SK-N-SH (cell line): Measurements from ENCODE around the gene TAMALIN. TPM values are rescaled to one million over a fixed set of nuclear protein-coding genes. Genes with fewer than 3 reads are reported as not detected.

Source experiments
- CTCF ChIA-PET: fragments of 300-600, 350-600 bp; formaldehyde crosslinking; extraction: SDS; loops from one replicate; lab custom pipeline; 2021; lab: Yijun Ruan, JAX
- POLR2A ChIA-PET: fragments of 350-600 bp; sonication (Branson Sonifier 250); formaldehyde crosslinking; extraction: SDS; loops from one replicate; lab custom pipeline; 2020; ENCODE audit warnings: antibody characterized with exemption, inconsistent platforms; lab: Yijun Ruan, JAX
- DNase-seq: peaks from one replicate; pipeline ENCODE4 v3.0.0; 2012
- H2AFZ ChIP-seq: fragments of 200-600 bp; sonication (generic); 2 replicates; pipeline ENCODE4 v1.8.1; 2016; ENCODE audit warnings: antibody characterized with exemption, mild to moderate bottlenecking, low read depth
- H3F3A ChIP-seq: fragments of 200-600 bp; sonication (generic); replicated peaks from 2 replicates; pipeline ENCODE3; 2016; ENCODE audit warnings: antibody characterized with exemption, mild to moderate bottlenecking; ENCODE audit not compliant: insufficient read depth
- H3K27ac ChIP-seq, 2 experiments: fragments of 200-500 bp in 1 of 2; fragments of 200-600 bp in 1 of 2; sonication (Bioruptor generic) in 1 of 2; sonication (generic), shearing (Covaris generic) in 1 of 2; 2 replicates each; pipeline versions ENCODE4 v1.5.1 to v1.6.1; 2014 to 2016; ENCODE audit warnings: low read depth in 2 of 2, inconsistent platforms in 1 of 2, low read length in 1 of 2, mild to moderate bottlenecking in 1 of 2, mixed read lengths in 1 of 2
- H3K27me3 ChIP-seq: fragments of 200-600 bp; sonication (generic), shearing (Covaris generic); 2 replicates; pipeline ENCODE4 v1.6.1; 2016; ENCODE audit warnings: mixed run types; ENCODE audit not compliant: insufficient read depth
- H3K36me3 ChIP-seq, 2 experiments: fragments of 200-500 bp in 1 of 2; fragments of 200-600 bp in 1 of 2; sonication (Bioruptor generic) in 1 of 2; sonication (generic) in 1 of 2; replicated peaks in 1 of 2; 2 replicates each; pipeline versions ENCODE3 to v1.5.1; 2014 to 2016; ENCODE audit warnings: low read length in 1 of 2, mild to moderate bottlenecking in 1 of 2; ENCODE audit not compliant: insufficient read depth in 2 of 2, control insufficient read depth in 1 of 2
- H3K4me1 ChIP-seq, 2 experiments: fragments of 200-500 bp in 1 of 2; fragments of 200-600 bp in 1 of 2; sonication (Bioruptor generic) in 1 of 2; sonication (generic), shearing (Covaris generic) in 1 of 2; 2 replicates each; pipeline versions ENCODE4 v1.5.1 to v1.6.1; 2014 to 2016; ENCODE audit warnings: low read depth in 1 of 2, low read length in 1 of 2, mixed run types in 1 of 2; ENCODE audit not compliant: insufficient read depth in 2 of 2, control insufficient read depth in 1 of 2
- H3K4me2 ChIP-seq: fragments of 200-600 bp; sonication (generic), shearing (Covaris generic); 2 replicates; pipeline ENCODE4 v1.6.1; 2017; ENCODE audit warnings: mixed run types
- H3K4me3 ChIP-seq, 2 experiments: fragments of 200-500 bp in 1 of 2; fragments of 200-600 bp in 1 of 2; sonication (Bioruptor generic) in 1 of 2; sonication (generic), shearing (Covaris generic) in 1 of 2; 2 replicates each; pipeline versions ENCODE4 v1.5.1 to v1.8.1; 2014 to 2016; ENCODE audit warnings: low read depth in 2 of 2, inconsistent platforms in 1 of 2, low read length in 1 of 2, mild to moderate bottlenecking in 1 of 2, mixed read lengths in 1 of 2, moderate library complexity in 1 of 2
- H3K79me2 ChIP-seq: fragments of 200-600 bp; sonication (generic); 2 replicates; pipeline ENCODE4 v1.8.1; 2017; ENCODE audit warnings: mild to moderate bottlenecking; ENCODE audit not compliant: insufficient read depth
- H3K9ac ChIP-seq: fragments of 200-600 bp; sonication (generic); 2 replicates; pipeline ENCODE4 v1.6.1; 2017; ENCODE audit warnings: mixed run types
- H3K9me2 ChIP-seq: fragments of 200-600 bp; sonication (generic); 2 replicates; pipeline ENCODE4 v1.6.1; 2017; ENCODE audit warnings: mixed run types
- H3K9me3 ChIP-seq: fragments of 200-600 bp; sonication (generic); 2 replicates; pipeline ENCODE4 v1.6.1; 2017; ENCODE audit warnings: mixed run types, mild to moderate bottlenecking, moderate library complexity
- H4K20me1 ChIP-seq: fragments of 200-600 bp; sonication (generic); 2 replicates; pipeline ENCODE4 v1.6.1; 2017; ENCODE audit warnings: mild to moderate bottlenecking, mixed run types; ENCODE audit not compliant: insufficient read depth
- CHD2 ChIP-seq: fragments of 150-350 bp; IDR thresholded peaks from 2 replicates; pipeline ENCODE4 v1.6.1; 2018; ENCODE audit warnings: low read length; ENCODE audit not compliant: partially characterized antibody
- CTCF ChIP-seq: fragments of 200-600 bp; sonication (generic); IDR thresholded peaks from 2 replicates; pipeline ENCODE4 v1.6.1; 2017; ENCODE audit warnings: antibody characterized with exemption, mild to moderate bottlenecking, moderate library complexity
- EP300 ChIP-seq, 2 experiments: IDR thresholded peaks; 2 replicates each; pipeline versions ENCODE4 v1.4.0 to v1.6.1; 2012; ENCODE audit warnings: borderline replicate concordance in 1 of 2, low read depth in 1 of 2, low read length in 1 of 2
- FOXJ3 ChIP-seq: sonication (generic); formaldehyde crosslinking; IDR thresholded peaks from 2 replicates; pipeline ENCODE4 v1.5.1; 2020; ENCODE audit warnings: mild to moderate bottlenecking, missing genetic modification reagents
- GATA2 ChIP-seq: sonication (generic); formaldehyde crosslinking; IDR thresholded peaks from 2 replicates; pipeline ENCODE4 v1.5.0; 2020; ENCODE audit warnings: mild to moderate bottlenecking, missing genetic modification reagents
- JUND ChIP-seq: IDR thresholded peaks from 2 replicates; pipeline ENCODE4 v1.4.0; 2012
- MXI1 ChIP-seq: IDR thresholded peaks from 2 replicates; pipeline ENCODE4 v1.6.1; 2012; ENCODE audit warnings: mild to moderate bottlenecking, low read depth, low read length, improper control_type of control experiment
- POLR2AphosphoS5 ChIP-seq: IDR thresholded peaks from 2 replicates; pipeline ENCODE4 v1.6.1; 2012; ENCODE audit warnings: low read depth, low read length
- RCOR1 ChIP-seq: fragments of 150-350 bp; IDR thresholded peaks from 2 replicates; pipeline ENCODE4 v1.6.1; 2017; ENCODE audit warnings: antibody characterized with exemption, low read length
- SMC3 ChIP-seq: IDR thresholded peaks from 2 replicates; pipeline ENCODE4 v1.6.1; 2012; ENCODE audit warnings: low read depth, low read length, improper control_type of control experiment
- TAF1 ChIP-seq: IDR thresholded peaks from 2 replicates; pipeline ENCODE4 v1.6.1; 2012; ENCODE audit warnings: low read depth, mild to moderate bottlenecking, low read length, moderate library complexity, borderline replicate concordance
- TEAD4 ChIP-seq: IDR thresholded peaks from 2 replicates; pipeline ENCODE4 v1.4.0; 2012; ENCODE audit warnings: mild to moderate bottlenecking, borderline replicate concordance; ENCODE audit not compliant: insufficient read depth
- USF1 ChIP-seq: IDR thresholded peaks from 2 replicates; pipeline ENCODE4 v1.4.0; 2012; ENCODE audit warnings: low read depth, borderline replicate concordance
- WGBS: methylation state at CpG from one replicate; pipeline ENCODE4 v1.1.6; 2017; ENCODE audit warnings: low lambda C conversion rate; 5-methylcytosine and 5-hydroxymethylcytosine counted together
- polyA plus RNA-seq, 3 experiments: library from polyadenylated mRNA; depleted of rRNA; stranded (reverse); fragments of >200 nt; gene quantifications; 2 replicates each; pipeline ENCODE4 v1.2.3, GENCODE V29; 2012
- TF ChIP-seq, protein P1 (sequence below): IDR thresholded peaks from 2 replicates; pipeline ENCODE4 v1.6.1; 2012; ENCODE audit warnings: mild to moderate bottlenecking, low read depth, low read length, moderate library complexity
- TF ChIP-seq, protein P2 (sequence below): IDR thresholded peaks from 2 replicates; pipeline ENCODE4 v1.4.0; 2012; ENCODE audit warnings: low read depth
- TF ChIP-seq, protein P3 (sequence below): IDR thresholded peaks from 2 replicates; pipeline ENCODE4 v1.4.0; 2012; ENCODE audit warnings: low read depth, borderline replicate concordance
- TF ChIP-seq, protein P4 (sequence below): fragments of 150-350 bp; IDR thresholded peaks from 2 replicates; pipeline ENCODE4 v1.6.1; 2017; ENCODE audit warnings: antibody characterized with exemption, low read length, low read depth, borderline replicate concordance

Gene TAMALIN
- polyA plus RNA-seq, 1 of the 3 experiments (the other 2 are of a cell fraction): 2.4 TPM

DNA sequence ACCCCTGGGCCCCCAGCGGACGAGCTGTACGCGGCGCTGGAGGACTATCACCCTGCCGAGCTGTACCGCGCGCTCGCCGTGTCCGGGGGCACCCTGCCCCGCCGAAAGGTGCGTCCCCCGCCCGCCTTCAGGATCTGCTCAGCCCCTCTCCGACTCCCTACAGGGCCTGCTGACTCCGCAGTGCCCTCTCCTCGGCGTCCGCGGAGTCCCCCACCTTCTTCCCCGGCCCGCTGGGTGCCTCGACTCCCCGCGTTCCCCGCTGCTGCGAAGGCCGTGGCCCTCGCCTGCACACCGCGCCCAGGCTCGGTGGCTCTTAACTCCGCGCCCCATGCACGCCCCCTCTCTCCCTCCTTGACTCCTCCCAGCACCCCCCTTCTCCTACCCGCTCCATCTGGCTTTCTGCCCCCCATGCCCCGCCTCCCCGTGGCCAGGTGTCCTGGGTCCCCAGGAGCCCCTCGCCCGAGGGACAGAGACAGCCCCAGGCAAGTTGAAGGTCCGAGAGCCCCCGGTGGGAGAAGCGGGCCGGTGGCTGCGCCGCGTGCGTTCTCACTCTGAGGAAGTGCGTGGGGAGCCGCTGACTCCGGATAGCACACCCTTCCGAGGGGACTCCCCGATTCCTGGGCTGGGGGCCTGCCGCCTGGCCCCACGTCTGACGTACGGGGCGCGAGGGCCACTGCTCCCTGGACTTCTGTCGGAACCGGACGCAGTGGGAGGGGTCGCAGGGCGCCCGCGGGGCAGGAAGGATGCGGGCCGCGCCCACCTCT lies 594 bp downstream of the TAMALIN start:
- TF ChIP-seq MXI1: no peak
- TF ChIP-seq, protein P1, sequence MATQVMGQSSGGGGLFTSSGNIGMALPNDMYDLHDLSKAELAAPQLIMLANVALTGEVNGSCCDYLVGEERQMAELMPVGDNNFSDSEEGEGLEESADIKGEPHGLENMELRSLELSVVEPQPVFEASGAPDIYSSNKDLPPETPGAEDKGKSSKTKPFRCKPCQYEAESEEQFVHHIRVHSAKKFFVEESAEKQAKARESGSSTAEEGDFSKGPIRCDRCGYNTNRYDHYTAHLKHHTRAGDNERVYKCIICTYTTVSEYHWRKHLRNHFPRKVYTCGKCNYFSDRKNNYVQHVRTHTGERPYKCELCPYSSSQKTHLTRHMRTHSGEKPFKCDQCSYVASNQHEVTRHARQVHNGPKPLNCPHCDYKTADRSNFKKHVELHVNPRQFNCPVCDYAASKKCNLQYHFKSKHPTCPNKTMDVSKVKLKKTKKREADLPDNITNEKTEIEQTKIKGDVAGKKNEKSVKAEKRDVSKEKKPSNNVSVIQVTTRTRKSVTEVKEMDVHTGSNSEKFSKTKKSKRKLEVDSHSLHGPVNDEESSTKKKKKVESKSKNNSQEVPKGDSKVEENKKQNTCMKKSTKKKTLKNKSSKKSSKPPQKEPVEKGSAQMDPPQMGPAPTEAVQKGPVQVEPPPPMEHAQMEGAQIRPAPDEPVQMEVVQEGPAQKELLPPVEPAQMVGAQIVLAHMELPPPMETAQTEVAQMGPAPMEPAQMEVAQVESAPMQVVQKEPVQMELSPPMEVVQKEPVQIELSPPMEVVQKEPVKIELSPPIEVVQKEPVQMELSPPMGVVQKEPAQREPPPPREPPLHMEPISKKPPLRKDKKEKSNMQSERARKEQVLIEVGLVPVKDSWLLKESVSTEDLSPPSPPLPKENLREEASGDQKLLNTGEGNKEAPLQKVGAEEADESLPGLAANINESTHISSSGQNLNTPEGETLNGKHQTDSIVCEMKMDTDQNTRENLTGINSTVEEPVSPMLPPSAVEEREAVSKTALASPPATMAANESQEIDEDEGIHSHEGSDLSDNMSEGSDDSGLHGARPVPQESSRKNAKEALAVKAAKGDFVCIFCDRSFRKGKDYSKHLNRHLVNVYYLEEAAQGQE: no peak
- no peak for TF ChIP-seq JUND
- TF ChIP-seq FOXJ3 (CRISPR knock-in tag): no peak
- no peak for TF ChIP-seq CTCF
- TF ChIP-seq, protein P2, sequence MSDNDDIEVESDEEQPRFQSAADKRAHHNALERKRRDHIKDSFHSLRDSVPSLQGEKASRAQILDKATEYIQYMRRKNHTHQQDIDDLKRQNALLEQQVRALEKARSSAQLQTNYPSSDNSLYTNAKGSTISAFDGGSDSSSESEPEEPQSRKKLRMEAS: no peak
- TF ChIP-seq CHD2: no peak
- TF ChIP-seq RCOR1: no peak
- TF ChIP-seq, protein P3, sequence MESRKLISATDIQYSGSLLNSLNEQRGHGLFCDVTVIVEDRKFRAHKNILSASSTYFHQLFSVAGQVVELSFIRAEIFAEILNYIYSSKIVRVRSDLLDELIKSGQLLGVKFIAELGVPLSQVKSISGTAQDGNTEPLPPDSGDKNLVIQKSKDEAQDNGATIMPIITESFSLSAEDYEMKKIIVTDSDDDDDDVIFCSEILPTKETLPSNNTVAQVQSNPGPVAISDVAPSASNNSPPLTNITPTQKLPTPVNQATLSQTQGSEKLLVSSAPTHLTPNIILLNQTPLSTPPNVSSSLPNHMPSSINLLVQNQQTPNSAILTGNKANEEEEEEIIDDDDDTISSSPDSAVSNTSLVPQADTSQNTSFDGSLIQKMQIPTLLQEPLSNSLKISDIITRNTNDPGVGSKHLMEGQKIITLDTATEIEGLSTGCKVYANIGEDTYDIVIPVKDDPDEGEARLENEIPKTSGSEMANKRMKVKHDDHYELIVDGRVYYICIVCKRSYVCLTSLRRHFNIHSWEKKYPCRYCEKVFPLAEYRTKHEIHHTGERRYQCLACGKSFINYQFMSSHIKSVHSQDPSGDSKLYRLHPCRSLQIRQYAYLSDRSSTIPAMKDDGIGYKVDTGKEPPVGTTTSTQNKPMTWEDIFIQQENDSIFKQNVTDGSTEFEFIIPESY: no peak
- TF ChIP-seq, protein P4, sequence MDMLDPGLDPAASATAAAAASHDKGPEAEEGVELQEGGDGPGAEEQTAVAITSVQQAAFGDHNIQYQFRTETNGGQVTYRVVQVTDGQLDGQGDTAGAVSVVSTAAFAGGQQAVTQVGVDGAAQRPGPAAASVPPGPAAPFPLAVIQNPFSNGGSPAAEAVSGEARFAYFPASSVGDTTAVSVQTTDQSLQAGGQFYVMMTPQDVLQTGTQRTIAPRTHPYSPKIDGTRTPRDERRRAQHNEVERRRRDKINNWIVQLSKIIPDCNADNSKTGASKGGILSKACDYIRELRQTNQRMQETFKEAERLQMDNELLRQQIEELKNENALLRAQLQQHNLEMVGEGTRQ: no peak
- TF ChIP-seq GATA2: no peak
- no peak for TF ChIP-seq SMC3
- TF ChIP-seq USF1: no peak
- no peak for TF ChIP-seq POLR2AphosphoS5
- no peak for TF ChIP-seq EP300 (IDR thresholded peaks at IDR 0.05; ENCODE audit: borderline replicate concordance in 1 of 2, low read depth in 1 of 2, low read length in 1 of 2)
- TF ChIP-seq TAF1: no peak
- TF ChIP-seq TEAD4: no peak
- TF ChIP-seq, all 33 proteins: peak for 0
- no peaks in the 10 kb centered on the region for H3K79me2 ChIP-seq
- peak overlapping the region; percentile 79 for H3K4me2 ChIP-seq
- no peak for DNase-seq
- H3F3A ChIP-seq: peaks cover 5% of the 10 kb centered on the region
- peak overlapping the region; percentile 39; the same call in 1 of the 2 replicates for H3K9ac ChIP-seq
- peak overlapping the region; percentile 57 to 70 for H3K4me3 ChIP-seq
- no peaks in the 10 kb centered on the region for H3K27me3 ChIP-seq
- peak overlapping the region; percentile 51; the same call in 1 of the 2 replicates for H2AFZ ChIP-seq
- CTCF ChIA-PET: interaction anchor here (0.7 to 13.1 kb wide), 9 partner anchors 10 to 115 kb away, joined by 3 to 526 read pairs (median 3); no protein-coding TSS in a partner anchor
- H3K27ac ChIP-seq: no peak overlapping the region; a peak in 1 of 4 replicates
- 73% methylated on average over 47 of the region's 72 CpGs for WGBS
- H3K36me3 ChIP-seq: no peaks in the 10 kb centered on the region
- H3K4me1 ChIP-seq: peaks cover 0 to 32% of the 10 kb centered on the region in 2 experiments; a peak in 2 of 4 replicates
- no peaks in the 10 kb centered on the region for H3K9me3 ChIP-seq
- no peaks in the 10 kb centered on the region for H3K9me2 ChIP-seq
- H4K20me1 ChIP-seq: no peaks in the 10 kb centered on the region
- POLR2A ChIA-PET: interaction anchor here (1.1 to 1.6 kb wide), 2 partner anchors 13 to 15 kb away, joined by 4 to 12 read pairs; no protein-coding TSS in a partner anchor
